ENCODE measurements around the gene METTL1.
"Not testable (repeated sequence)": the region's sequence is repeated elsewhere in the genome, so short reads cannot be mapped to it uniquely, and the experiment has no call there.

METTL1 gene

DNA sequence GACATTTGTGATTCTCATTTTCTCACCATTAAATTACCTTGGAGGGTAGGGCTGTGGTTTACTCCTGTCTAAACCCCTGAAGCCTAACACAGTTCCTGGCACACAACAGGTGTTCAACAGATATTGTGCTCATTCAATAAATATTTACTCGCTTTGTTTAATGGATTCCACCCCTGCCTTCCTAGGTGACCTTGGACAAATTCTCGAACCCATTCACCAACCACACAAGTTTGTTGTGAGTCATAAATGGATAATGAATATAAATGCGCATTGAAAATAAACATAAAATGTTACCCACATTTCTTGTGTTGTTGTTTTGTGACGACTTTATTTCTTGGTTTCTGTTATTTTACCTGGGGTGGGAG lies 10.3 kb upstream of the METTL1 start:
- H3K4me3 ChIP-seq = peak overlapping the region; percentile 91
- DNase-seq (ENCODE audit: low spot score in 2 of 2) = no peak
- no peaks in the 10 kb centered on the region; the same call in 1 of the 2 replicates for H3K4me1 ChIP-seq
- no peaks in the 10 kb centered on the region for H3K9me3 ChIP-seq
- H3K36me3 ChIP-seq (replicated peaks) = peaks cover 42% of the 10 kb centered on the region
- in situ Hi-C loops (cut with MboI; ENCODE audit: low sequenced_read_pairs) = no loop called here
- no peaks in the 10 kb centered on the region for H3K27me3 ChIP-seq (ENCODE audit: low read depth)

DNA sequence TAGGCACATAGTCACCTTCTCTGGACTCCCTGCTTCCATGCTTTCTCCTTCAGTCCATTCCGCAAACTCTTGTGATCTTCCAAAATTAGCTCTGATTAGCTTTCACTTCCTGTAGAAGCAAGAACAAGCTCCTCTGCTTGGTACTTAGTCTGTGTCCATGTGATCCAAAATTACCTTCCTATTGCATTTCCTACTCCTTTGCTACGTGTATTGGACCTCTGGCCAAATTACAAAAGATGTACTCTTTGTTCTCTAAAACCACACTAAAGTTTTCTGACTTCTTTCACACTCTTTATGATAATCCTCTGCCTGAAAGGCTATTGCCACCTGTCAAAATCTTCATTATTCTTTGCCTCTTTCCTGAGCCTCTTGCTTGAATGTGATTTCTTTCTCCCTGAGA lies 9.9 kb upstream of the METTL1 start:
- H3K4me3 ChIP-seq = no peak overlapping the region
- H3K4me1 ChIP-seq = no peaks in the 10 kb centered on the region; the same call in 1 of the 2 replicates
- H3K9me3 ChIP-seq = no peaks in the 10 kb centered on the region
- DNase-seq (ENCODE audit: low spot score in 2 of 2) = no peak
- in situ Hi-C loops (cut with MboI; ENCODE audit: low sequenced_read_pairs) = no loop called here
- no peaks in the 10 kb centered on the region for H3K27me3 ChIP-seq (ENCODE audit: low read depth)
- H3K36me3 ChIP-seq (replicated peaks) = peaks cover 37% of the 10 kb centered on the region

DNA sequence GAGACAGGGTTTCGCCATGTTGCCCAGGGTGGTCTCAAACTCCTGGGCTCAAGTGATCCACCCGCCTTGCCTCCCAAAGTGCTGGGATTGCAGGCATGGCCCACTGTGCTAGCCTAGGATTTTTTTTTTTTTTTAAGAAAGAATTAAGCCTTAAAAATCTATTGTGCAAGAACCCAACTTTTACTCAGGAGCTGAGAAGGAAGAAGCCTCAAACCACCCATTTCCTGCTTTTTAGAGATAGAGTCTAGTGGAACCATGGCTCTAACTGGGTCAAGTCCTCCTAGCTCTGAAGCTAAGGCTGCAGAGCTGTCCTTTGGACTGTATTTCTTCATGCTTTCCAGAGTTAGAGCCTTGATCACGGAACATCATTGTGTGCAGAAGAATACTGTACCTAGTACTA lies 9.3 kb upstream of the METTL1 start:
- no peaks in the 10 kb centered on the region; the same call in 1 of the 2 replicates for H3K4me1 ChIP-seq
- peaks cover 32% of the 10 kb centered on the region for H3K36me3 ChIP-seq (replicated peaks)
- DNase-seq (ENCODE audit: low spot score in 2 of 2) = no peak
- no peaks in the 10 kb centered on the region for H3K9me3 ChIP-seq
- no peaks in the 10 kb centered on the region for H3K27me3 ChIP-seq (ENCODE audit: low read depth)
- in situ Hi-C loops (cut with MboI; ENCODE audit: low sequenced_read_pairs) = no loop called here
- H3K4me3 ChIP-seq = no peak overlapping the region

DNA sequence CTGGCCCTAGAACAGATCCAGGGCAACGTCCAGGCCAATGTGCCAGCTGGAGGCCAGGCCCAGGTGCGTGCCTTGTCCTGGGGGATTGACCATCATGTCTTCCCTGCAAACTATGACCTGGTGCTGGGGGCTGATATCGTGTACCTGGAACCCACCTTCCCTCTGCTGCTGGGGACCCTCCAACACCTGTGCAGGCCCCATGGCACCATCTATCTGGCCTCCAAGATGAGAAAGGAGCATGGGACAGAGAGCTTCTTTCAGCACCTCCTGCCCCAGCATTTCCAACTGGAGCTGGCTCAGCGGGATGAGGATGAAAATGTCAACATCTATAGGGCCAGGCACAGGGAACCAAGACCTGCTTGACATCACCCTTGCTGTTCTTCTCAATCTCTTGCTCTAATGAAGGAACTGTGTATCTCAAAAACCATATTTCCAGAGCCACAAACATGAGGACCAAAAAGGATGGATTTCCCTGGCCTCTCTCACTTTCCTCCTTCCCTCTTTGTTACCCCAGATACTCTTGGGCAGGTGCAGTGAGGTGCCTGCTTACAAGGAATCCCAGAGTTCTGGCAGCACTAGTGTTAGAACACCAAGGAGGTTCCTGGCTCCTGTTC lies 8.5 kb upstream of the METTL1 start:
- no peak for DNase-seq (ENCODE audit: low spot score in 2 of 2)
- no peaks in the 10 kb centered on the region; the same call in 1 of the 2 replicates for H3K4me1 ChIP-seq
- no peak overlapping the region for H3K4me3 ChIP-seq
- in situ Hi-C loops (cut with MboI; ENCODE audit: low sequenced_read_pairs) = no loop called here
- peaks cover 23% of the 10 kb centered on the region for H3K36me3 ChIP-seq (replicated peaks)
- H3K9me3 ChIP-seq = no peaks in the 10 kb centered on the region
- H3K27me3 ChIP-seq (ENCODE audit: low read depth) = no peaks in the 10 kb centered on the region

DNA sequence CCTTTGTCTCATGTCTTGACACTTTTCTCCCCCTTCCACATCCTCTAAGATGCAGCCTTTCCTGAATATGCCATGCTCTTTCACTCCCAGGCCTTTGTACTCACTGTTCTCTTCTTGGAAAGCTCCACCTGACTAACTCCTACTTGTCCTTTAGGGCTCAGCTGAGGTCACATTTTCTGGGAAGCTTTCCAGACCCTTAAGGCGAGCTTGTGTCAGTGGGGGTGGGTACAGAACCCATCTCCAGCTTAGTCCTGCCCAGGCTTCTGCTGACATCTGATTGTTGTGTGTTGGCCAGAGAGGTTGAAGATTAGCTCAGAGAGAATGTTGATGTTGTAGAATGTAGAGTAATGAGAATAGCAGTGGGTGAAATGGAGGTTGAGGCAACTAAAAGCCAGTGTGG lies 7.8 kb upstream of the METTL1 start:
- no peaks in the 10 kb centered on the region; the same call in 1 of the 2 replicates for H3K4me1 ChIP-seq

DNA sequence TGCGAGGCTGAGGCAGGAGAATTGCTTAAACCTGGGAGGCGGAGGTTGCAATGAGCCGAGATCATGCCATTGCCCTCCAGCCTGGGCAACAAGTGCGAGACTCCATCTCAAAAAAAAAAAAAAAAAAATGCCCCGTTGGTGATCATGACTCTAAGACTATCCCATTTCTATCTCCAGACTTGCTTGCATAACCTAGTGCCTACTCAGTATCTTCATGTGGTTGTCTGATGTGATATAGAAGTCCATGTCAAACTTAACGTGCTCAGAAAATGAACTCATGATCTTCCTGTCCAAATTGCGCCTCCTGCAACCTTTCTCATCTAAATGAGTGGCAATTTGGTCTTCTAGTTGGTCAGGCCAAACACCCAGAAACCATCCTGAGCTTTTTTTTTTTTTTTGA lies 6.0 kb upstream of the METTL1 start:
- no peak for DNase-seq (ENCODE audit: low spot score in 2 of 2)
- in situ Hi-C loops (cut with MboI; ENCODE audit: low sequenced_read_pairs) = no loop called here
- Histone ChIP-seq H3K9me3 (no peaks in the 10 kb centered on the region), H3K36me3 (replicated peaks) (peaks cover 9% of the 10 kb centered on the region; the same call in 1 of the 2 replicates), H3K4me3 (no peak overlapping the region), H3K27me3 (ENCODE audit: low read depth) (no peaks in the 10 kb centered on the region), H3K4me1 (no peaks in the 10 kb centered on the region; the same call in 1 of the 2 replicates)

More for the DNA sequence above, 7.8 kb upstream of the METTL1 start:
- Histone ChIP-seq H3K36me3 (replicated peaks) (peaks cover 19% of the 10 kb centered on the region), H3K9me3 (no peaks in the 10 kb centered on the region), H3K27me3 (ENCODE audit: low read depth) (no peaks in the 10 kb centered on the region), H3K4me3 (no peak overlapping the region)
- in situ Hi-C loops (cut with MboI; ENCODE audit: low sequenced_read_pairs) = no loop called here
- no peak for DNase-seq (ENCODE audit: low spot score in 2 of 2)

DNA sequence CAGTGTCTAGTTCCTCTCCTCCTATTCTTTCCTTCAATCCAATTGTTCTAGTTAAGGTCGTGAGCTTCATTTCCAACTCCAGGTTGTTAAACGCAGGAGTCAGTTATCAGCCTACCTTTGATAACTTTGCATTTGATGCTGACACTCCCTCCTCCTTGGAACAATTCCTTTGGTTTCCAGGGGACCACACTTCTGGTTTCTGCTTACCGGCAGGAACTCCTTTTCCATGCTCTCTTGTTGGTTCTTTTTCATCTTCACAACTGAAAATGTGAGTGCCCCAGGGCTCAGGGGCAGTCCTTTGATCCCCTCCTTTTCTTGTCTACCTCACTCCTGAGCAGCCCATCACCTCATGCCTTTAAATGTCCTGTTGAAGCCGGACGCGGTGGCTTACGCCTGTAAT lies 5.5 kb upstream of the METTL1 start:
- Histone ChIP-seq H3K9me3 (no peaks in the 10 kb centered on the region), H3K36me3 (replicated peaks) (peaks cover 6% of the 10 kb centered on the region; the same call in 1 of the 2 replicates), H3K4me3 (no peak overlapping the region), H3K27me3 (ENCODE audit: low read depth) (no peaks in the 10 kb centered on the region), H3K4me1 (no peaks in the 10 kb centered on the region; the same call in 1 of the 2 replicates)
- in situ Hi-C loops (cut with MboI; ENCODE audit: low sequenced_read_pairs) = no loop called here
- no peak for DNase-seq (ENCODE audit: low spot score in 2 of 2)

DNA sequence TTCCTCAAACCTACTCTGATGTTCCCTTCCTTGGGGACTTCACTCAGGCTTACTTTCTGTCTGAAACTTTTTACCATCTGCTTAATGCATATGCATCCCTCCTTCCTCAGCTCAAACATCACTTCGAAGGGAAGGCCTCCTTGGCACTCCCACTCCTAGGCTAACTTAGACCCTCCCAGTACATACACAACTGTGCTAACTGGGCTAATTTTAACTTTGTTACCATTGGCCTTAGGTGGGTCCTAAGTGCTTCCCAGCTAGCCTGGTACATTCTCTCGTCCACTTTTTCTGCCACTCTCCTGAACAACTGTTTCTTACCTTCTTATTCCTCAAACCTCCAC lies 4.3 kb upstream of the METTL1 start:
- Histone ChIP-seq H3K36me3 (replicated peaks) (peaks cover 6% of the 10 kb centered on the region; the same call in 1 of the 2 replicates), H3K4me1 (0 out of 2 replicates have a peak, but pooled peaks cover under 1% of the 10 kb centered on the region), H3K9me3 (no peaks in the 10 kb centered on the region), H3K27me3 (ENCODE audit: low read depth) (no peaks in the 10 kb centered on the region), H3K4me3 (no peak overlapping the region)
- no peak for DNase-seq (ENCODE audit: low spot score in 2 of 2)
- in situ Hi-C loops (cut with MboI; ENCODE audit: low sequenced_read_pairs) = no loop called here

DNA sequence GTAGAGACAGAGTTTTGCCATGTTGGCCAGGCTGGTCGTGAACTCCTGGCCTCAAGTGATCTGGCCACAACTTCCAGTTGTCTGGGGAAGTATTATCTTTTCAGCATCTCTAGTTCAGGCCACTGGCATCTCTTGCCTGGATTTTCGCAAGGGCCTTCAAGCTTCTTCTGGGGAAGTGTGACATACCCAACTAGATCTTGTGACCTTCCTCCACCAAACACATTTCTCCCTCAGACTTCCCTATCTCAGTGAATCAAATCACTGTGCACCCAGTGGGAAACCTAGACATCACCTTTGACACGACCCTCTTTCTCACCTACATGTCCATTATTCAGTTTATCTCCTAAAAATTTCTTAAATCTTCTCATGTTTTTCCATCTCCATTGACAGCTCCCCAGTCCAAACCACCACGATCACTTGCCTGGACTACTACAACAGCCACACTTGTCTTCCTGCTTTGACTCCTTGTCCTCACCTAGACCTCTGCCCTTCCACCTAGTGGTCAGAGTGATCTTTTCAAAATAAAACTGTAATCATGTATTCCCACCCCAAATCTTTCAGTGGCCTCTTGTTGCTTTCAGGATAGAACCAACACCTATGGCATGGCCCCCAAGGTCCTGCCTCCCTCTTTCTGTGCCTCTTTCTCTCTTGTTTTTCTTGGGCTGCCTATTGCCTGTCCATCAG lies 3.8 kb upstream of the METTL1 start:
- Histone ChIP-seq H3K27me3 (ENCODE audit: low read depth) (no peaks in the 10 kb centered on the region), H3K4me3 (no peak overlapping the region), H3K4me1 (peaks cover 5% of the 10 kb centered on the region; the same call in 1 of the 2 replicates), H3K9me3 (no peaks in the 10 kb centered on the region), H3K36me3 (replicated peaks) (peaks cover 8% of the 10 kb centered on the region)
- DNase-seq (ENCODE audit: low spot score in 2 of 2) = no peak
- in situ Hi-C loops (cut with MboI; ENCODE audit: low sequenced_read_pairs) = no loop called here

DNA sequence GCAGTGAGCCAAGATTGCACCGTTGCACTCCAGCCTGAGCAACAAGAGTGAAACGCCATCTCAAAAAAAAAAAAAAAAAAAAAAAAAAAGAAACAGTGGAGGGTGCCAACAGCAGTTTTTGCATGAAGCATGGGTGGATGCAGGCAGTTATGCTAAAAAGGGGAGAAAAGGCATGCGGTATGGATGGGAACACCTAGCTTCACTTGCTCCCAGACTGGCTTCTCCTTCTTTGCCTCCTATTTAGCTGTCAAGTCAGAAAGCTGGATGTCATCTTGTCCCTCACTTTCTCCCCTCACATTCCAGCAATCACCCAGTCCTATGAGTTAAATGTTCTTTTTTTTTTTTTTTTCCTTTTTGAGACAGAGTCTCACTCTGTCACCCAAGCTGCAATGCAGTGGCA lies 3.1 kb upstream of the METTL1 start:
- no peak overlapping the region for H3K4me3 ChIP-seq
- no peak for DNase-seq (ENCODE audit: low spot score in 2 of 2)
- peaks cover 6% of the 10 kb centered on the region; the same call in 1 of the 2 replicates for H3K4me1 ChIP-seq
- H3K27me3 ChIP-seq (ENCODE audit: low read depth) = no peaks in the 10 kb centered on the region
- in situ Hi-C loops (cut with MboI; ENCODE audit: low sequenced_read_pairs) = no loop called here
- no peaks in the 10 kb centered on the region for H3K9me3 ChIP-seq
- peaks cover 12% of the 10 kb centered on the region for H3K36me3 ChIP-seq (replicated peaks)

DNA sequence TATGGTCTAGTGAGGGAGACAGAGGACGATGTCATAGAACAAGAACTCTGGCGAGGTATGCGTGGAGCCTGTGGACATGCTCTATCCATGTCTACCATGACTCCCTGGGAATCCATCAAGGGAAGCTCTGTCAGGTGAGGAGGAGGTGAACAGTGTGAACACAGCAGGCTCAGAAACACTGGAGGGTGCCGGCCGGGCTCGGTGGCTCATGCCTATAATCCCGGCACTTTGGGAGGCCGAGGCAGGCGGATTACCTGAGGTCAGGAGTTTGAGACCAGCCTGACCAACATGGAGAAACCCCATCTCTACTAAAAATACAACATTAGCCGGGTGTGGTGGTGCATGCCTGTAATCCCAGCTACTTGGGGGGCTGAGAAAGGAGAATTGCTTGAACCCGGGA lies 2.7 kb upstream of the METTL1 start:
- in situ Hi-C loops (cut with MboI; ENCODE audit: low sequenced_read_pairs); H3K4me1 ChIP-seq; DNase-seq (ENCODE audit: low spot score in 2 of 2); H3K36me3 ChIP-seq (replicated peaks); H3K9me3 ChIP-seq; H3K4me3 ChIP-seq; H3K27me3 ChIP-seq (ENCODE audit: low read depth): not testable (repeated sequence)

DNA sequence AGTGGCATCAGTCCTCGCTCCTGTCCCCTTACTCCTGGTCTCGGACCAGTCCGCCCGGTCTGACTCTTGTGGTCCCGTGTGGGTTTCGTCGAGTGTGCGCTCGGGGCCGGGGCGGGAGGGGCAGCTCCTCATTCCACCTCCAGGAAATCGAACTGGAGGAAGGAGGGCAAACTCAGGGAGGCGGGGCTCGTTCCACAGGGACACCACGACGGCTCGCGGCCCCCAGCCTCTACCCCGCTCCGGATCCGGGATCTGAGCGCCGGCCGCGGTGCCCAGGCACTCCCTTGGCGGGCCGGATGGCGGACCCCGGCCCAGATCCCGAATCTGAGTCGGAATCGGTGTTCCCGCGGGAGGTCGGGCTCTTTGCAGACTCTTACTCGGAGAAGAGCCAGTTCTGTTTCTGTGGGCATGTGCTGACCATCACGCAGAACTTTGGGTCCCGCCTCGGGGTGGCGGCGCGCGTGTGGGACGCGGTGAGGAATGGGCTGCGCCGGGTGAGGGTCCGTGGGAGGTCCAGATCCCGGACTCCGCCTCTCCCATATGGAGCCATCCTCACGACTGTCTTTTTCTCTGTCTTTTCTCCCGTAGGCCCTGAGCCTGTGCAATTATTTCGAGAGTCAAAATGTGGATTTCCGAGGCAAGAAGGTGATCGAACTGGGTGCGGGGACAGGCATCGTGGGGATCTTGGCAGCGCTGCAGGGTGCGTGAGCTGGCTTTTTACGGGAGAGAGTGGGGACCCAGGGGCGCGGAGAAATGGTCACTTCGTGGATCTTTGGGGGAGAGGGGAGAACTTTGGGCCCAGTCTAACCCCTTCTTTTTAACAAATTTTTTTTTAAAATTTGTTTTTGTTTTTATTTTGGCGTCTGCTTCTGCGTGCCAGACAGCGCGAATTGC lies 771 bp upstream of the METTL1 start, which contains the start of gene EEF1AKMT3:
TSS of gene EEF1AKMT3 (plus strand) at position 186 of the 894 bp plus-strand sequence. CDS start at position 297, 111 bp downstream.
- H3K4me3 ChIP-seq = peak within 1 kb of the TSS; percentile 90

DNA sequence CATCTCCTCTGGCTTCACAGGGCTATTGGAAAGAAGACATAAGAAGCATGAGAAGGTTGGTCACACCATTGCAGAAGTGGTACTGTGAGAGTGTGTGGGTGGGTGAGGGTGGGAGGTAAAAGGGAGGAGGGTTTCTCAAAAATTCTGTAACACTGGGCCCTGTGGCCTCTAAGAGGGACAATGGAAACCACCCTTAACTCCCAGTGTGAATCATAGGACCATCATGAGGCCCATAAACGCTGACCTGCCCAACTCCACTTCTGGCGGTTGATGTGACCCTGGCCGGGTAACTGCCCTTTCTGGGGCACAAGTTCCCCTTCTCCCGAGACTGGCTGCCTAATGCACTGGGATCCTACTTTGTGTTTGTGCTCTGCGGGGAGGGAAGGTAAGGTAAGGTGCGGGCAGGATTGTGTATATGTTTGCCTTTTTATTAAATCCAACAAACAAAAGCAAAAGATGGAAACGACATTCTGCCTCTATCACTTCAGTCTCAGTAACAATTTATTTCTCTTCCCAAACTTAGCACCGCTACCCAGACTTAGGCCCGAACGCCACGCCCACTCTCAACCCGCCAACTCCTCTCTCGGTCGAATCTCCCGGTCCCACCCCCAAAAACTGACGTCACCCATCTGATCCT lies 551 bp downstream of the METTL1 start:
- peaks cover 30% of the 10 kb centered on the region for H3K36me3 ChIP-seq (replicated peaks)
- peaks cover 19% of the 10 kb centered on the region for H3K4me1 ChIP-seq
- DNase-seq (ENCODE audit: low spot score in 2 of 2) = peak; percentile 93 to 97
- in situ Hi-C loops (cut with MboI; ENCODE audit: low sequenced_read_pairs) = no loop called here
- H3K27me3 ChIP-seq (ENCODE audit: low read depth) = peaks cover 2% of the 10 kb centered on the region; the same call in 1 of the 2 replicates
- no peaks in the 10 kb centered on the region for H3K9me3 ChIP-seq
- peak overlapping the region; percentile 90 for H3K4me3 ChIP-seq

More for the DNA sequence above, 771 bp upstream of the METTL1 start, which contains the start of gene EEF1AKMT3:
- DNase-seq (ENCODE audit: low spot score in 2 of 2) = peak; percentile 54 to 83
- Histone ChIP-seq H3K27me3 (ENCODE audit: low read depth) (no peaks in the 10 kb centered on the region), H3K36me3 (replicated peaks) (peaks cover 27% of the 10 kb centered on the region), H3K9me3 (no peaks in the 10 kb centered on the region), H3K4me1 (peaks cover 7% of the 10 kb centered on the region; the same call in 1 of the 2 replicates)
- in situ Hi-C loops (cut with MboI; ENCODE audit: low sequenced_read_pairs) = no loop called here

Measured in HAP-1 (cell line).